Urinary bladder (tissue), 4 donors: ENCODE results near the gene LRRIQ1. TPM values are rescaled to one million over a fixed set of nuclear protein-coding genes. Genes with fewer than 3 reads are reported as not detected.
"Not testable (repeated sequence)": the region's sequence is repeated elsewhere in the genome, so short reads cannot be mapped to it uniquely, and the experiment has no call there.

Source experiments
- DNase-seq: peaks from one replicate; pipeline ENCODE4 v3.0.0-alpha.2; 2015; ENCODE audit errors: extremely low spot score
- H3K27ac ChIP-seq: one replicate; pipeline ENCODE4 v1.5.1; 2013; ENCODE audit warnings: low read depth, mild to moderate bottlenecking, moderate library complexity
- H3K36me3 ChIP-seq: one replicate; pipeline ENCODE4 v1.6.1; 2013; ENCODE audit warnings: mild to moderate bottlenecking, moderate library complexity; ENCODE audit not compliant: insufficient read depth
- H3K4me1 ChIP-seq: one replicate; pipeline ENCODE4 v1.6.1; 2013; ENCODE audit warnings: mild to moderate bottlenecking, moderate library complexity; ENCODE audit not compliant: insufficient read depth
- H3K4me3 ChIP-seq: one replicate; pipeline ENCODE4 v1.5.1; 2013; ENCODE audit warnings: low read depth, low read length
- WGBS: extraction: QIAGEN DNeasy Blood & Tissue Kit; methylation state at CpG from one replicate; pipeline ENCODE4 v1.1.7; 2013; 5-methylcytosine and 5-hydroxymethylcytosine counted together
- polyA plus RNA-seq: library from polyadenylated mRNA; stranded (reverse); fragments of 200-250 nt; gene quantifications from one replicate; pipeline ENCODE4 v1.2.3, GENCODE V29; 2013
- total RNA-seq: library from RNA; depleted of rRNA; stranded (reverse); fragments of >200 nt; gene quantifications from one replicate; pipeline ENCODE4 v1.2.3, GENCODE V29; 2014
- donor health status: healthy with polysubstance abuse.
- donor health status: healthy.

Gene LRRIQ1
- total RNA-seq (0.79 TPM), polyA plus RNA-seq (0.10 TPM)

- H3K27ac ChIP-seq = no peak within 1 kb of the TSS
- peak; percentile 86 for DNase-seq
- H3K4me3 ChIP-seq = peak within 1 kb of the TSS; percentile 34
- H3K4me1 ChIP-seq = no peaks in the 10 kb centered on the region
- no peaks in the 10 kb centered on the region for H3K36me3 ChIP-seq
- 1% methylated on average over 22 of the region's 22 CpGs for WGBS
These were observed at the start of gene LRRIQ1, which contains the start of gene TSPAN19 for GRCh38 chr12:85036234-85036707. Gene LRRIQ1, plus strand, starts transcription at chr12:85036351. Its CDS starts 1,826 bp downstream, at chr12:85038177. Gene TSPAN19, minus strand, starts transcription at chr12:85036277. Its CDS starts 6,331 bp downstream, at chr12:85029946.

- Histone ChIP-seq H3K4me1 (no peaks in the 10 kb centered on the region), H3K4me3 (no peak overlapping the region), H3K27ac (no peak overlapping the region), H3K36me3 (no peaks in the 10 kb centered on the region)
- 38% methylated on average over 3 of the region's 3 CpGs for WGBS
- DNase-seq = no peak
These were observed 49.6 kb upstream of the LRRIQ1 start for GRCh38 chr12:84986586-84986985.

- no peak overlapping the region for H3K4me3 ChIP-seq
- DNase-seq = no peak
- no peak overlapping the region for H3K27ac ChIP-seq
- H3K36me3 ChIP-seq = no peaks in the 10 kb centered on the region
- no peaks in the 10 kb centered on the region for H3K4me1 ChIP-seq
These were observed 41.7 kb upstream of the LRRIQ1 start for GRCh38 chr12:84994426-84994825.

- no peaks in the 10 kb centered on the region for H3K4me1 ChIP-seq
- no peak overlapping the region for H3K4me3 ChIP-seq
- WGBS = 79% methylated on average over 2 of the region's 2 CpGs
- DNase-seq = no peak
- H3K27ac ChIP-seq = no peak overlapping the region
- H3K36me3 ChIP-seq = no peaks in the 10 kb centered on the region
These were observed 40.5 kb upstream of the LRRIQ1 start for GRCh38 chr12:84995641-84996040.

- H3K4me1 ChIP-seq = no peaks in the 10 kb centered on the region
- no peak overlapping the region for H3K27ac ChIP-seq
- 84% methylated on average over 1 of the region's 1 CpG for WGBS
- H3K36me3 ChIP-seq = no peaks in the 10 kb centered on the region
- no peak overlapping the region for H3K4me3 ChIP-seq
- no peak for DNase-seq
These were observed 39.4 kb upstream of the LRRIQ1 start for GRCh38 chr12:84996759-84997158.

- Histone ChIP-seq H3K4me3 (no peak overlapping the region), H3K4me1 (no peaks in the 10 kb centered on the region), H3K36me3 (no peaks in the 10 kb centered on the region), H3K27ac (no peak overlapping the region)
- no peak for DNase-seq
These were observed 37.8 kb upstream of the LRRIQ1 start for GRCh38 chr12:84998341-84998740.

GRCh38 chr12:85000729-85001128, 35.4 kb upstream of the LRRIQ1 start:
- 67% methylated on average over 2 of the region's 2 CpGs for WGBS
- H3K4me1 ChIP-seq = no peaks in the 10 kb centered on the region
- DNase-seq = no peak
- no peak overlapping the region for H3K4me3 ChIP-seq
- no peak overlapping the region for H3K27ac ChIP-seq
- no peaks in the 10 kb centered on the region for H3K36me3 ChIP-seq

GRCh38 chr12:85002778-85003296, 33.3 kb upstream of the LRRIQ1 start:
- no peak for DNase-seq
- no peak overlapping the region for H3K27ac ChIP-seq
- H3K4me3 ChIP-seq = no peak overlapping the region
- WGBS = 75% methylated on average over 3 of the region's 3 CpGs
- H3K36me3 ChIP-seq = no peaks in the 10 kb centered on the region
- no peaks in the 10 kb centered on the region for H3K4me1 ChIP-seq

GRCh38 chr12:85004204-85004603, 31.9 kb upstream of the LRRIQ1 start:
- H3K36me3 ChIP-seq = no peaks in the 10 kb centered on the region
- no peaks in the 10 kb centered on the region for H3K4me1 ChIP-seq
- H3K27ac ChIP-seq = no peak overlapping the region
- no peak overlapping the region for H3K4me3 ChIP-seq
- DNase-seq = no peak

- 62% methylated on average over 2 of the region's 2 CpGs for WGBS
- not testable (repeated sequence) for H3K4me3 ChIP-seq, H3K4me1 ChIP-seq, H3K36me3 ChIP-seq, DNase-seq, H3K27ac ChIP-seq
These were observed 31.1 kb upstream of the LRRIQ1 start for GRCh38 chr12:85005047-85005446.

- Histone ChIP-seq H3K36me3 (no peaks in the 10 kb centered on the region), H3K4me3 (no peak overlapping the region), H3K27ac (no peak overlapping the region), H3K4me1 (no peaks in the 10 kb centered on the region)
- no peak for DNase-seq
- 91% methylated on average over 1 of the region's 1 CpG for WGBS
These were observed 30.5 kb upstream of the LRRIQ1 start for GRCh38 chr12:85005615-85006014.

- DNase-seq = no peak
- WGBS = 28% methylated on average over 1 of the region's 1 CpG
These were observed 29.9 kb upstream of the LRRIQ1 start for GRCh38 chr12:85006206-85006605.

GRCh38 chr12:85007836-85008235, 28.3 kb upstream of the LRRIQ1 start:
- no peak for DNase-seq
- Histone ChIP-seq H3K36me3 (no peaks in the 10 kb centered on the region), H3K4me1 (no peaks in the 10 kb centered on the region), H3K4me3 (no peak overlapping the region), H3K27ac (no peak overlapping the region)
- 56% methylated on average over 4 of the region's 4 CpGs for WGBS

More at GRCh38 chr12:85006206-85006605, 29.9 kb upstream of the LRRIQ1 start:
- no peak overlapping the region for H3K27ac ChIP-seq
- no peak overlapping the region for H3K4me3 ChIP-seq
- H3K4me1 ChIP-seq = no peaks in the 10 kb centered on the region
- H3K36me3 ChIP-seq = no peaks in the 10 kb centered on the region

GRCh38 chr12:85016413-85016812, 19.7 kb upstream of the LRRIQ1 start:
- no peaks in the 10 kb centered on the region for H3K36me3 ChIP-seq
- no peak overlapping the region for H3K27ac ChIP-seq
- 73% methylated on average over 1 of the region's 1 CpG for WGBS
- H3K4me1 ChIP-seq = no peaks in the 10 kb centered on the region
- no peak for DNase-seq
- no peak overlapping the region for H3K4me3 ChIP-seq

- no peaks in the 10 kb centered on the region for H3K36me3 ChIP-seq
- no peak overlapping the region for H3K27ac ChIP-seq
- no peak overlapping the region for H3K4me3 ChIP-seq
- no peak for DNase-seq
- 75% methylated on average over 3 of the region's 3 CpGs for WGBS
- no peaks in the 10 kb centered on the region for H3K4me1 ChIP-seq
These were observed 19.0 kb upstream of the LRRIQ1 start for GRCh38 chr12:85017133-85017532.
